ES-I3 (cell line): ENCODE results near the gene RPTOR.

Experiments used
- H3K36me3 ChIP-seq: 2 replicates; pipeline ENCODE4 v1.6.1; 2013; ENCODE audit warnings: mild to moderate bottlenecking, low read length, control low read depth, moderate library complexity; ENCODE audit not compliant: insufficient read depth
- H3K4me1 ChIP-seq: 2 replicates; pipeline ENCODE4 v1.6.1; 2013; ENCODE audit warnings: mild to moderate bottlenecking, control low read depth, low read length; ENCODE audit not compliant: insufficient read depth
- H3K9ac ChIP-seq: 2 replicates; pipeline ENCODE4 v1.6.1; 2013; ENCODE audit warnings: low read depth, mild to moderate bottlenecking, low read length, moderate library complexity
- H3K9me3 ChIP-seq: 2 replicates; pipeline ENCODE4 v1.6.1; 2013; ENCODE audit warnings: mild to moderate bottlenecking, low read length, moderate library complexity; ENCODE audit not compliant: control insufficient read depth, insufficient read depth

RPTOR gene

DNA sequence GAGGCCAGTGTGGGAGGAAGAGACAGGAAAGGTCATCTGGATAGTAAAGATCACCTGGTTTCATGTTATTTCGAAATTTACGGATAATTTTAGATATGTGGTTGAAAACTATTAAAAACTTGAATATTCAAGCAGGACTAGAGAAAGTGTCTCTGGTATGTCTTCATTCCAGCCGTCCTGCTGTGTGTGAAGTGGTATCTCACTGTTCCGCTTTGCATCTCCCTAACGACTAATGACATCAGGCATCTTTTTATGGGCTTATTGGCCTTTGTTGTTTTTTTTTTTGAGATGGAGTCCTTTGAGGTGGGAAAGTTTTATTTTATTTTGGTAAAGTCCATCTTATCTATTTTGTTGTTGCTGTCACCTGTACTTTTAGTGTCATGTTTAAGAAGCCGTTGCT is 232.6 kb downstream of the RPTOR start:
- Histone ChIP-seq H3K36me3 (no peaks in the 10 kb centered on the region), H3K9ac (no peak overlapping the region), H3K4me1 (peaks cover 21% of the 10 kb centered on the region), H3K9me3 (no peaks in the 10 kb centered on the region)

GRCh38 chr17:80778716-80779115 is 234.1 kb downstream of the RPTOR start:
- Histone ChIP-seq H3K4me1 (peaks cover 35% of the 10 kb centered on the region), H3K9ac (no peak overlapping the region), H3K36me3 (no peaks in the 10 kb centered on the region)

DNA sequence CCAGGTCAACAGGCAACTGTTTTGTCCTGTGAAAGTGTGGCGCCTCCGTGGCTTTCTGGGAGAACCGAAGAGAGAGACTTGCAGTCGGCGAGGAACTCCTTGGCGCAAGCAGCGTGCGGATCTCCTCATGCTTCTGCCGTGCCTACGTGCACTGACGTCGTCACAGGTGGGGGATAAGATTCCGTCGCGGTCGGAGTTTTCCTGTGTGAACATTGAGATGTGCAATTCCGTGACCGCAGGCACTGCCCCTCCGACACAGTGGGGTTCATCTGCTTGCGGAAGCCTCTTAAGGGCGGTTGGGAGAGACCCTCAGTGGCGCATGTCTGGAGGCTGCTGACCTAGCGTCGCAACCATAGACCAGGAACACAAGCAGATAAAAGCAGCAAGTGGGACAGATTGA is 234.7 kb downstream of the RPTOR start:
- no peaks in the 10 kb centered on the region for H3K9me3 ChIP-seq
- H3K9ac ChIP-seq: no peak overlapping the region
- no peaks in the 10 kb centered on the region for H3K36me3 ChIP-seq
- H3K4me1 ChIP-seq: peaks cover 35% of the 10 kb centered on the region

More at GRCh38 chr17:80778716-80779115, 234.1 kb downstream of the RPTOR start:
- H3K9me3 ChIP-seq: no peaks in the 10 kb centered on the region

DNA sequence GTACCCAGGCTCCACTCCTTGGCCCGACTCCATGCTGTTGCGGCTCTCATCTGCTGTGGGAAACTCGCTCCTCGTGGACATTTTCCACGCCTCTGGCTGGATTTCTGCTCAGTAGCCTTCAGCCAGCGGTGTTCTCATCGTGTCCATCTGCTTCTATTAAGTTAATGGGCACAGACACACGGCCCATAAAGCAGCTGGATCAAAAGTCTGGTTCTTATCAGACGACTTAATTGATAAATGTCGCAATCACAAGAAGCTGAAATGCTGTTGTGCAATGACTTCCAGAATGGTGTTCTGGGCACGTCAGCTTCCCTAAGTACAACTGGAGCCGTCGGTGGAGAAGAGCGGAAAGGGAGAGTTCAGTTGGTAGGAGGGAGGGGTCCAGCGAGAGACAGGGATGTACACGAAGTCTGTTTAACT is 235.3 kb downstream of the RPTOR start:
- H3K4me1 ChIP-seq: peaks cover 35% of the 10 kb centered on the region
- H3K9ac ChIP-seq: no peak overlapping the region
- no peaks in the 10 kb centered on the region for H3K9me3 ChIP-seq
- no peaks in the 10 kb centered on the region for H3K36me3 ChIP-seq

DNA sequence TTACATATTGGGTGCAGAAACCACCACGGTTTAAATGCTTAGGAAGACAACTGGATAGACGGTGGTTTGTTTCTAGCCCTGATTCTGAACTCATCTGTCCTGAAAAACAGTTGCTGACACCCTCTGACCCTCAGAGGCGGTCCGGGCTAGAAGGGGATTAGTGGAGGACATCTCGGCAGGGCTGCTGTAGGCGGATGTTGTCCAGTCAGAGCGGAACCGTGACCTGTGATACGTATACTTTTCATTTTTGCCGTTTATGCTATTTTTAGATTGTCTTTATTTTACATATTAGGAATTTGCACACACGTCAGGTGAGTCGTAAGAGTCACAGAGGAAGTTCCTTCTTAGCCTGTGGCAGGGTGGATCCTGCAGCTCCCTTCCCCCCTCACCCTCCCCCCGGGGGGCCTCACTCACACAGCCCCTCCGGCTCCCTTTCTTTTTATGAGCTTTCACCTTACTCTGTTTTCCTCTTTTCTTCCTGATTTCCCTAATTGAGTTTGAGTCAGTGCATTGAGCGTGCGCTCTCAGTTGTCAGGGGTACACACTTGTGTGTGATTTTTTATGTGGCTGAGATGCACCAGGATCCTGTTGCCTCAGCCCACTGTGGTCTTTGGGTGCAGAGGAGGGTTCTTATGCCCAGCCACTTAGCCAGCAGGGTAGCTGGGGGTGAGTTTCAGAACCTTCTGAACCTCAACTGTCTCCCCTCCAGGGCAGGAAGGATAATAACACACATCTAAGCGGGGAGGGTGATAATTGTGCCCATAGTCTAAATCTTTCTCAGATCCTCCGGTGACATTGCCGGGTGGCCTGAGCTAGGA is 236.0 kb downstream of the RPTOR start:
- Histone ChIP-seq H3K36me3 (no peaks in the 10 kb centered on the region), H3K4me1 (peaks cover 35% of the 10 kb centered on the region), H3K9me3 (no peaks in the 10 kb centered on the region), H3K9ac (no peak overlapping the region)

DNA sequence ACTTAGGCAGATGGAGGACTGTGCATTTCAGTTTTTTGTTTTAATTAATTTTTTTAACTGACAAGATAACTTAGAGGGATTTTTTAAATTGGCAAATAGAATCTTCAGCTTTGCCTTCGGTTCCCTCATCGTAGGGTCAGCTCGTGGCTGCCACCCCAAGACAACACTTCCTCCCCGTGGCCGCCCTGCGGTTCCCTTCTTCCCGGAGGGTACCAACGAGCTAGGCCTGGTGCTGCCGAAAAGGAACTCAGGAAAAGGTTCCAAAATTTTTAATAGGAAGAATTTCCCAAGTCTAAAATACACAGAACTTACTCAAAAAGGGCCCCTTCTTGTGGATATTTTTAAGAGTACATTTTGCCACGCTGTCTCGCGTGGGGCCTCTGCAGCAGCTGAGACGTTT is 236.6 kb downstream of the RPTOR start:
- Histone ChIP-seq H3K9me3 (no peaks in the 10 kb centered on the region), H3K36me3 (no peaks in the 10 kb centered on the region), H3K9ac (no peak overlapping the region), H3K4me1 (peaks cover 35% of the 10 kb centered on the region)

DNA sequence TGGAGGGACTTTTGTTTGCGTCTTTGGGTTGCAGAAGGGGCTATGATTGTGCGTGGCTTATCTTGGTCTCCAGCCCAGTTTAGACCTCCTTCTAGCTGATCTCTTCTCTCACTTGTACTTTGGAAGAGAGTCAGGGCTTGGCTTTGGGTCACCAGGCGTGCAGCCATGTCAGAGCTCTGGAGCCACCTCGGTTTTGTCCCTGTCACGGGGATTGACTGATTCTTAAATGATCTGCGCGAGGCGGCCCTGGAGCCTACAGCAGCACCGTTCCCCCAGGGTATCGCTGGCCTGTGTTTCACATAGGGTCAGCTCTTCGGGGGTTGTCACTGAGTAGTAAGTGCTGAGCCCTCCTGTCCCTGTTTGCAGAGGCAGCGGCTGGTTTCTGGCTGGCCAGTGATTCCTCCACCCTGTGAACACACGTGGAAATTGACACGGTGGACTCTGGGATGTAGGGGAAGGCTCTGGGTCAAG is 237.2 kb downstream of the RPTOR start:
- H3K4me1 ChIP-seq: peaks cover 35% of the 10 kb centered on the region
- no peaks in the 10 kb centered on the region for H3K36me3 ChIP-seq
- no peak overlapping the region for H3K9ac ChIP-seq

GRCh38 chr17:80782536-80783427 is 238.1 kb downstream of the RPTOR start:
- Histone ChIP-seq H3K36me3 (no peaks in the 10 kb centered on the region), H3K9me3 (no peaks in the 10 kb centered on the region), H3K4me1 (peaks cover 30% of the 10 kb centered on the region), H3K9ac (no peak overlapping the region)

More for the DNA sequence above, 237.2 kb downstream of the RPTOR start:
- no peaks in the 10 kb centered on the region for H3K9me3 ChIP-seq

DNA sequence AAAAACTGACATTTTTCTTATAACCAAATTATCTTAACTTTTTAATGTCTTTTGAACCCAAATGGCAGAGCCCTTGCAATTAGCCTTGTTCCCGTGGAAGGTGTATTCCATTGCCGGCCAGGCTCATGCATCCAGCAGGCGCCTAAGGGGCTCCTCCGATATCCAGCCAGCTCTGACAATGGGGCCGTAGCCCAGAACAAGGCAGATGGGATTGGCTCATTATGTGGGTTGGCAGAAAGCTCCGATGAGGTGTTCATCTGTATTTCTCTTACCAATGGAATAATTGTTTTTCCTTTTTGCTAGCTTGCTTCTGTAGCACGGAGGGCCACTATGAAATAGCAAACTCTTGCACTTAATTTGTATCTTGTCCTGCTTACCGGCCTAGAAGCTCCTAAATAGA is 238.8 kb downstream of the RPTOR start:
- no peaks in the 10 kb centered on the region for H3K9me3 ChIP-seq
- no peak overlapping the region for H3K9ac ChIP-seq
- no peaks in the 10 kb centered on the region for H3K36me3 ChIP-seq
- peaks cover 30% of the 10 kb centered on the region for H3K4me1 ChIP-seq

DNA sequence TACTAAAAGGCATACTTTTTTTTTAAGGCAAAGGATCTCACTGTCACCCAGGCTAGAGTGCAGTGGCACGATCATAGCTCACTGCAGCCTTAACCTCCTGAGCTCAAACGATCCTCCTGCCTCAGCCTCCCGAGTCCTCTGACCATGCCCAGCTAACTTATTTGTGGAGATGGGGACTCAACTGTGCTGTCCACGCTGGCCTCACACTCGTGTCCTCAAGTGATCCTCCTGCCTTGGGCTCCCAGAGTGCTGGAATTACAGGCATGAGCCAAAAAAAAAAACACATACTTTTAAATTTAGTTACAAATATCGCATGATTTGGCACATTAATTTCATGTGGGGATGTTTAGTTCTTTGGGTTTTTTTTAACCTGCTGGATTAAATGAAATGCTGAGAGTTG is 239.3 kb downstream of the RPTOR start:
- no peaks in the 10 kb centered on the region for H3K36me3 ChIP-seq
- peaks cover 30% of the 10 kb centered on the region for H3K4me1 ChIP-seq
- H3K9ac ChIP-seq: no peak overlapping the region
- H3K9me3 ChIP-seq: no peaks in the 10 kb centered on the region

- no peak overlapping the region for H3K9ac ChIP-seq
- no peaks in the 10 kb centered on the region for H3K36me3 ChIP-seq
- H3K4me1 ChIP-seq: peaks cover 29% of the 10 kb centered on the region
- H3K9me3 ChIP-seq: no peaks in the 10 kb centered on the region
Observed at GRCh38 chr17:80785477-80786178, 241.0 kb downstream of the RPTOR start.

GRCh38 chr17:80786470-80786869 is 241.8 kb downstream of the RPTOR start:
- no peaks in the 10 kb centered on the region for H3K36me3 ChIP-seq
- H3K9ac ChIP-seq: no peak overlapping the region
- H3K4me1 ChIP-seq: peaks cover 33% of the 10 kb centered on the region
- no peaks in the 10 kb centered on the region for H3K9me3 ChIP-seq

DNA sequence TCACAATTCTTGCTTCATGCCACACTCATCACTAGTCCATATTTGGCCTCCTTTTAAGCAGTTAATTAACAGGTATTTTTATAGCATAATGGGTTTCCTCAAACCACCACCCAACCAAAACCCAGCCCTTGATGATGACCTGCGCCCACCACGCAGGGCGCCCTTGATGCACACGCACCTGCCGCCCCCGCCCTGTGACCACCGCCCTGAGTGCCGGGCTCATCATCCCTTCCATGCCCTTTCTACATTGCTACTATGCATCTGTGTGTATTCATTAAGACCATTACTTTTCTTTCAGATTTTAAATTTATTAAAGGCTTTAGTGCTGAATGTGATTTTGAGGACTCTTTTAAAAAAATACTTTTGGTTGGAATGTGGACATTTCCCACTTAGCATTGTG is 242.2 kb downstream of the RPTOR start:
- H3K36me3 ChIP-seq: no peaks in the 10 kb centered on the region
- peaks cover 34% of the 10 kb centered on the region for H3K4me1 ChIP-seq
- no peak overlapping the region for H3K9ac ChIP-seq
- H3K9me3 ChIP-seq: no peaks in the 10 kb centered on the region

DNA sequence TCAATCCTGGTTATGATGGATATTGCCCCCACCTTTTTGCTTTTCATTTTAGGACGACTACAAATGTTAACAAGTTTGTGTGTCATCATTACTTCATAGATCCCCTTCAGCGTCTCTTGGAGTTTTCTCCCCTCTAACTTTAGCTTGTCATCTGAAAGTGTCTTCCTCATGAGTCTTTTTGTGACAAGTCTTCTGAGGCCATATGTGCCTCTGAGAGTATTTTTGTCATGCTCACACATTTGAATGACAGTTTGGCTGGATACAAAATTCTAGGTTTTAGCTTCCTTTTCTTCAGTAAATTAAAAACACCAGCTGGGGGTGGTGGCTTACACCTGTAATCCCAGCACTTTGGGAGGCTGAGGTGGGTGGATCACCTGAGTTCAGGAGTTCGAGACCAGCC is 243.2 kb downstream of the RPTOR start:
- H3K36me3 ChIP-seq: no peaks in the 10 kb centered on the region
- H3K9me3 ChIP-seq: no peaks in the 10 kb centered on the region
- no peak overlapping the region for H3K9ac ChIP-seq
- H3K4me1 ChIP-seq: peaks cover 32% of the 10 kb centered on the region
